Cardiac muscle cell (in vitro differentiated cells and primary cell): ENCODE measurements around the gene ERBB4. TPM values are rescaled to one million over a fixed set of nuclear protein-coding genes. Genes with fewer than 3 reads are reported as not detected.

Experiments
- DNase-seq, 2 donors: peaks; one replicate each; pipeline versions ENCODE4 v3.0.0 to v3.0.0-alpha.2; 2010 to 2017; ENCODE audit warnings: low read depth in 1 of 2, low spot score in 1 of 2
- H3K27ac ChIP-seq: fragments of 200-600 bp; sonication (generic); 2 replicates; pipeline ENCODE4 v1.5.1; 2016
- H3K27me3 ChIP-seq: fragments of 200-600 bp; sonication (generic); 2 replicates; pipeline ENCODE4 v1.6.0; 2016; ENCODE audit warnings: control low read depth
- H3K36me3 ChIP-seq: fragments of 200-600 bp; sonication (generic); 2 replicates; pipeline ENCODE4 v1.5.1; 2016; ENCODE audit warnings: control low read depth
- H3K4me1 ChIP-seq: fragments of 200-600 bp; sonication (generic); 2 replicates; pipeline ENCODE4 v1.8.1; 2017; ENCODE audit warnings: low read depth, mild to moderate bottlenecking, mixed run types
- H3K4me3 ChIP-seq: fragments of 200-600 bp; sonication (generic); 2 replicates; pipeline ENCODE4 v1.5.1; 2016; ENCODE audit warnings: mild to moderate bottlenecking
- H3K9me3 ChIP-seq: fragments of 200-600 bp; sonication (generic); 2 replicates; pipeline ENCODE4 v1.5.1; 2017; ENCODE audit warnings: low read depth, mild to moderate bottlenecking, control low read depth
- polyA plus RNA-seq: library from polyadenylated mRNA; unstranded; fragments of >200 nt; fragmentation: Nextera tagmentation; extraction: Ambion mirVana; gene quantifications from 2 replicates; pipeline ENCODE4 v1.2.1, GENCODE V29; 2016
- total RNA-seq: library from RNA; depleted of rRNA; stranded (reverse); fragments of >200 nt; gene quantifications from 2 replicates; pipeline ENCODE4 v1.2.3, GENCODE V29; 2016
- TF ChIP-seq, protein P1 (sequence below): IDR thresholded peaks from 2 replicates; pipeline ENCODE4 v1.5.1; 2012; ENCODE audit warnings: low read depth, mild to moderate bottlenecking, low read length

ERBB4 gene
- total and polyA plus RNA-seq, 2 experiments from 2014 or later: 38.1 to 42.1 TPM

- no peak for DNase-seq
- no peaks in the 10 kb centered on the region for H3K4me1 ChIP-seq
- no peaks in the 10 kb centered on the region for H3K27me3 ChIP-seq
These were observed 1059.0 kb downstream of the ERBB4 start for GRCh38 chr2:211479536-211480150.

GRCh38 chr2:211477537-211478275, 1060.9 kb downstream of the ERBB4 start:
- Histone ChIP-seq H3K4me3 (no peak overlapping the region), H3K9me3 (no peaks in the 10 kb centered on the region), H3K4me1 (no peaks in the 10 kb centered on the region), H3K36me3 (no peaks in the 10 kb centered on the region), H3K27me3 (no peaks in the 10 kb centered on the region), H3K27ac (no peak overlapping the region)
- TF ChIP-seq, protein P1, sequence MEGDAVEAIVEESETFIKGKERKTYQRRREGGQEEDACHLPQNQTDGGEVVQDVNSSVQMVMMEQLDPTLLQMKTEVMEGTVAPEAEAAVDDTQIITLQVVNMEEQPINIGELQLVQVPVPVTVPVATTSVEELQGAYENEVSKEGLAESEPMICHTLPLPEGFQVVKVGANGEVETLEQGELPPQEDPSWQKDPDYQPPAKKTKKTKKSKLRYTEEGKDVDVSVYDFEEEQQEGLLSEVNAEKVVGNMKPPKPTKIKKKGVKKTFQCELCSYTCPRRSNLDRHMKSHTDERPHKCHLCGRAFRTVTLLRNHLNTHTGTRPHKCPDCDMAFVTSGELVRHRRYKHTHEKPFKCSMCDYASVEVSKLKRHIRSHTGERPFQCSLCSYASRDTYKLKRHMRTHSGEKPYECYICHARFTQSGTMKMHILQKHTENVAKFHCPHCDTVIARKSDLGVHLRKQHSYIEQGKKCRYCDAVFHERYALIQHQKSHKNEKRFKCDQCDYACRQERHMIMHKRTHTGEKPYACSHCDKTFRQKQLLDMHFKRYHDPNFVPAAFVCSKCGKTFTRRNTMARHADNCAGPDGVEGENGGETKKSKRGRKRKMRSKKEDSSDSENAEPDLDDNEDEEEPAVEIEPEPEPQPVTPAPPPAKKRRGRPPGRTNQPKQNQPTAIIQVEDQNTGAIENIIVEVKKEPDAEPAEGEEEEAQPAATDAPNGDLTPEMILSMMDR: no peak
- no peak for DNase-seq

More at GRCh38 chr2:211479536-211480150, 1059.0 kb downstream of the ERBB4 start:
- Histone ChIP-seq H3K36me3 (no peaks in the 10 kb centered on the region), H3K4me3 (no peak overlapping the region), H3K27ac (no peak overlapping the region), H3K9me3 (no peaks in the 10 kb centered on the region)
- TF ChIP-seq, protein P1: no peak

DNA sequence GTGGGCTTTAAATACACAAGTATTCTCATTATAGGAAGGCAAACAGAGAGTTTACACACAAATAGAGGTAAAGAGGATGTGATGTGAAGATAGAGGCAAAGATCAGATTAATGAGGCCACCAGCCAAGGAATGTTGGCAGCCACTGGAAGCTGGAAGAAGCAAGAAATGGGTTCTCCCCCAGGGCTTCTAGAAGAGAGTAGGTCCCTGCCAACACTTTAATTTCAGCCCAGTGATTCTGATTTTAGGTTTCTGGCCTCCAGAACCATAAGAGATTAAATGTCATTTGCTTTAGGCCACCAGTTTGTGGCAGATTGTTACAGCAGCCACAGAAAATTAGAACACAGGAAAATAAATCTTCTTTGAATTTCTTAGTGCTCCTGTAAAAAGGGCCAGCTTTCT, 1065.5 kb downstream of the ERBB4 start:
- Histone ChIP-seq H3K4me1 (peaks cover 16% of the 10 kb centered on the region), H3K27me3 (no peaks in the 10 kb centered on the region), H3K4me3 (no peak overlapping the region), H3K27ac (no peak overlapping the region), H3K36me3 (no peaks in the 10 kb centered on the region), H3K9me3 (no peaks in the 10 kb centered on the region)
- TF ChIP-seq, protein P1: no peak
- DNase-seq: no peak

DNA sequence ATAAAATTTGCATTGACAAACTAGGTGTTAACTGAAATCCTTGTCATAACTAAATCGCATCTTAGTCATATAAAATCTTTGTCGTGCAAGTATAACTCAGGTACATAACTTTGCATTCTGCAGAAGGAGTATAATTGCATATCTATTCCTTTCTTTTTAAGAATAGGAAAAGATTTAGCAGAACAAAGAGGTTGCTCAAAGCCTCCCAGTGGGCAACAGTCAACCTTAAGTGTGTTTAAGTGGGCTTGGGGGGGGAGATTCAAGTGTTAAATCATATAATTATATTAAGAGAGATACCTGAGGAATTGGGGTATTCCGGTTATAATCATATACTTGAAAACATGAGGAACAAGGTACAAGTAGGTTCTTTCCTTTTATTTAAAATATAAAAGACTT, 1068.9 kb downstream of the ERBB4 start:
- H3K36me3 ChIP-seq: no peaks in the 10 kb centered on the region
- DNase-seq: no peak
- no peak overlapping the region for H3K27ac ChIP-seq
- no peaks in the 10 kb centered on the region for H3K9me3 ChIP-seq
- TF ChIP-seq, protein P1: no peak
- H3K4me3 ChIP-seq: no peak overlapping the region
- peaks cover 29% of the 10 kb centered on the region for H3K4me1 ChIP-seq
- no peaks in the 10 kb centered on the region for H3K27me3 ChIP-seq

- Histone ChIP-seq H3K4me1 (peaks cover 29% of the 10 kb centered on the region), H3K36me3 (no peaks in the 10 kb centered on the region), H3K4me3 (no peak overlapping the region), H3K27ac (peak overlapping the region; percentile 19), H3K9me3 (no peaks in the 10 kb centered on the region), H3K27me3 (no peaks in the 10 kb centered on the region)
- DNase-seq: peak in 1 of 2 donors; percentile 47
- TF ChIP-seq, protein P1: no peak
These were observed 1069.5 kb downstream of the ERBB4 start for GRCh38 chr2:211468877-211469663.
